NCI-H2196 treated with DMSO at 0.1 percent for 48 hours (cell line): ENCODE measurements around the gene SPOCK3.

ENCODE experiments used
- DNase-seq: peaks from one replicate; lab custom pipeline; 2025; ENCODE audit not compliant: unreplicated experiment; lab: John Stamatoyannopoulos, UW

The SPOCK3 gene

GRCh38 chr4:167041524-167041923 is 192.8 kb downstream of the SPOCK3 start:
- DNase-seq, result no peak

- DNase-seq, result no peak
These were observed 198.9 kb downstream of the SPOCK3 start for GRCh38 chr4:167035390-167035789.

- DNase-seq, result no peak
These were observed 199.3 kb downstream of the SPOCK3 start for GRCh38 chr4:167034983-167035382.

- DNase-seq, result no peak
These were observed 201.4 kb downstream of the SPOCK3 start for GRCh38 chr4:167032871-167033270.

- no peak for DNase-seq
These were observed 202.6 kb downstream of the SPOCK3 start for GRCh38 chr4:167031534-167032156.

- DNase-seq, result no peak
These were observed 205.3 kb downstream of the SPOCK3 start for GRCh38 chr4:167028976-167029375.

- no peak for DNase-seq
These were observed 208.6 kb downstream of the SPOCK3 start for GRCh38 chr4:167025670-167026069.

GRCh38 chr4:167023364-167023925 is 210.8 kb downstream of the SPOCK3 start:
- DNase-seq, result no peak

GRCh38 chr4:167021545-167022155 is 212.6 kb downstream of the SPOCK3 start:
- no peak for DNase-seq

GRCh38 chr4:167020410-167020809 is 213.9 kb downstream of the SPOCK3 start:
- DNase-seq, result no peak

GRCh38 chr4:167014944-167015343 is 219.3 kb downstream of the SPOCK3 start:
- no peak for DNase-seq

GRCh38 chr4:167003326-167003725 is 231.0 kb downstream of the SPOCK3 start:
- no peak for DNase-seq

- no peak for DNase-seq
These were observed 234.0 kb downstream of the SPOCK3 start for GRCh38 chr4:167000141-167000852.

- no peak for DNase-seq
These were observed 238.1 kb downstream of the SPOCK3 start for GRCh38 chr4:166996216-166996615.

- DNase-seq, result no peak
These were observed 239.6 kb downstream of the SPOCK3 start for GRCh38 chr4:166994686-166995085.

- DNase-seq, result no peak
These were observed 243.2 kb downstream of the SPOCK3 start for GRCh38 chr4:166991006-166991561.

- no peak for DNase-seq
These were observed 244.4 kb downstream of the SPOCK3 start for GRCh38 chr4:166989886-166990285.

GRCh38 chr4:166987026-166987425 is 247.3 kb downstream of the SPOCK3 start:
- no peak for DNase-seq

- no peak for DNase-seq
These were observed 252.4 kb downstream of the SPOCK3 start for GRCh38 chr4:166981847-166982246.

GRCh38 chr4:166980419-166980818 is 253.9 kb downstream of the SPOCK3 start:
- DNase-seq, result no peak

GRCh38 chr4:166977596-166977995 is 256.7 kb downstream of the SPOCK3 start:
- no peak for DNase-seq

GRCh38 chr4:166972071-166972470 is 262.2 kb downstream of the SPOCK3 start:
- DNase-seq, result no peak
